GM13977 (cell line): ENCODE measurements around the gene COL4A2.

Source experiments
- DNase-seq: peaks from one replicate; pipeline ENCODE4 v3.0.0; 2012; ENCODE audit warnings: low spot score
- in situ Hi-C: fragments of 300-500 bp; cut with MboI; formaldehyde crosslinking; loops from one replicate; pipeline ENCODE4 v1.12.0; 2022; ENCODE audit warnings: low sequenced_read_pairs, low pct_unique_long_range_greater_than_20kb, mixed read lengths, inconsistent platforms; ENCODE audit not compliant: unreplicated experiment
- TF ChIP-seq, protein P1 (sequence below): IDR thresholded peaks from 2 replicates; pipeline ENCODE4 v1.5.1; 2012; ENCODE audit warnings: mild to moderate bottlenecking, control low read depth; ENCODE audit not compliant: insufficient read depth; ENCODE audit errors: extremely low read depth, missing control alignments

The COL4A2 gene

DNA sequence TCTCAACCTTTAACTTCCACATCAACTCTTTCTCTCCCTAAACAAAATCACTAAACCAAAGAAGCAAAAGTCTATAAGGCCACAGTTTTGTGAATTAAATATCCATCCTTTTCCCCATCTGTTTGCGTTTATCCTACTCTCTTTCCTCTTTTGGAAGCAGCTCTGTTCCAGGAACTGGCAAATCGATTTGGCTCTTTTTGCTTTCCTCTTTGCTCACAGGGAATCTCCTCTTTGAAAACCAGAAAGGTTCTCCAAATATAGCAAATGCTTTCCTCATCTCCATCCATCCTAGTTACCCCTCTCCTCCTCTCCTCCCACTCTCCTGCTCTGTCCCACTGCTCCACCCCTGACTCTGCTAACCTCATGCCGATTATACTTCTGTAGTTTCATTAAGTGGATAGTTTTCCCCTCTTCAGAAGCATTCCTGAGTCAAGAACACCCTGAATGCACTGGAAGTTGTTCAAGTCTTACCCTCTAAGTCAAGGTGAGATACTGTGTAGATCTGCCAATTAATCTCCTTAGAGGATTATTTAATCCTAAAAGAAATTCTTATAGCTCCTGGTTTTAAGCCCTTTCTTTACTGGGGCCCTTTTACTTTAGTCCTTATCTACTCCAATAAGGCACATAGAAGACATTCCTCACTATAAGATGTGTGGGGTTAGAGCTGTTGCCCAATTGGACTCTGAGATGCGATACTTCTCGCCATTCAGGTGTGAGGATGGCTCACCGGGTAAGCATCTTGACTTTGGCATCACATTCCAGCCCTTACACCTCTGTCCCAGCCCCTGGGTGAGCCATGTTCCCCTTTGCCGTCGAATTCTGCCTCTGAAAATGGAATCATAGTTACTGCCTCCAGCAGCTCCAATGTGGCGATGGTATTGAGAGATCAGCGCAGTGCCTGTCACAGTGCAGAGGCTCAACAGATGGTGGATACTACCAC lies 67.6 kb downstream of the COL4A2 start:
- in situ Hi-C loops: no loop called here
- no peak for DNase-seq
- TF ChIP-seq, protein P1, sequence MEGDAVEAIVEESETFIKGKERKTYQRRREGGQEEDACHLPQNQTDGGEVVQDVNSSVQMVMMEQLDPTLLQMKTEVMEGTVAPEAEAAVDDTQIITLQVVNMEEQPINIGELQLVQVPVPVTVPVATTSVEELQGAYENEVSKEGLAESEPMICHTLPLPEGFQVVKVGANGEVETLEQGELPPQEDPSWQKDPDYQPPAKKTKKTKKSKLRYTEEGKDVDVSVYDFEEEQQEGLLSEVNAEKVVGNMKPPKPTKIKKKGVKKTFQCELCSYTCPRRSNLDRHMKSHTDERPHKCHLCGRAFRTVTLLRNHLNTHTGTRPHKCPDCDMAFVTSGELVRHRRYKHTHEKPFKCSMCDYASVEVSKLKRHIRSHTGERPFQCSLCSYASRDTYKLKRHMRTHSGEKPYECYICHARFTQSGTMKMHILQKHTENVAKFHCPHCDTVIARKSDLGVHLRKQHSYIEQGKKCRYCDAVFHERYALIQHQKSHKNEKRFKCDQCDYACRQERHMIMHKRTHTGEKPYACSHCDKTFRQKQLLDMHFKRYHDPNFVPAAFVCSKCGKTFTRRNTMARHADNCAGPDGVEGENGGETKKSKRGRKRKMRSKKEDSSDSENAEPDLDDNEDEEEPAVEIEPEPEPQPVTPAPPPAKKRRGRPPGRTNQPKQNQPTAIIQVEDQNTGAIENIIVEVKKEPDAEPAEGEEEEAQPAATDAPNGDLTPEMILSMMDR: no peak

DNA sequence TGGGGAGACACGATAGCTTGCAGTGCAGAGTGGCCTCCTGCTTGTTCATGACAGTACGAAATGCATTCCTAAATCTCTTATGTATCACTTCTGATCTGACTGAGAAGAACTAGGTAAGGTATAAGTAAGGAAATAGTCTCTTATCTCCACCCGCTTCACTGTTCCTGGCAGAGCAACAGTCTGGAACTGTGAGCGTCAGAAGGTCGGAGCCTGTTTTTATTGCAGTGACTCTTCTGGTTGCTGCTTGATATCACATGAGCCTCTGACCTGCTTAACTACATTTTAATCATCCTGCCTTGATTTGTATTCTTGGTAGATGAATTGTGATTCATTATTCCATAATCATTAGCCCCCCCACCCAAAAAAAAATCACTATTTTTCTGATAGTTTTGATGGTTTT lies 69.0 kb downstream of the COL4A2 start:
- in situ Hi-C loops: no loop called here
- TF ChIP-seq, protein P1: no peak

DNA sequence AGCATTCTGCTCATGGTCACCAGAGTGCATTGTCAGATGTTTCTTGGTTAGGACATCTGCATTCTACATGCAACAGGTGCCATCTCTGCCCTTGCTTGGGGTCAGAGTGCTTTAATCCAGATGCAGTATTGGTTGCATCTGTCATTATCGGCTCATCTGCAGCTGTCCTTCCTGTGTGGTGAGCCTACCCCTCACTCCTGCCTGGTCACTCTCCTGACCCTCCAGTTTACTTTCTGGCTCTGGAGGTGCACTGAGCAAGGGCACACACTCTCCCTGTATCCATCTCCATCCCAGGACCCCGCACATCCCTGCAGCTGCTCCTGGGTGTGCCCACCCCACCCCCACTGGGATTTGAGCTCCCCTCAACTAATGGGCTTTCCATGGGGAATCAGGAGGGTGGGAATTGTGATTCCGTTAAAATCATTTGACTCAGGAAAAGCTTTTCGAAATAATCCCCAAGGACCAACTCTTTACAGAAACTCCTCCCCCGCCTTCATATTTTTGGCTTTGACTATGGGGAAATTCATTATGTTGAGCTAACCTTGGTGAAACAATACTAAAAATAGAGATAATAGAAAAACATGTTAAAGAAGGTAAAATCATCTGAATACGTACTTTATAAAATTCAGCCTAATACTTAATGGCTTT lies 70.2 kb downstream of the COL4A2 start:
- in situ Hi-C loops: no loop called here
- no peak for DNase-seq

More for the DNA sequence above, 69.0 kb downstream of the COL4A2 start:
- no peak for DNase-seq

DNA sequence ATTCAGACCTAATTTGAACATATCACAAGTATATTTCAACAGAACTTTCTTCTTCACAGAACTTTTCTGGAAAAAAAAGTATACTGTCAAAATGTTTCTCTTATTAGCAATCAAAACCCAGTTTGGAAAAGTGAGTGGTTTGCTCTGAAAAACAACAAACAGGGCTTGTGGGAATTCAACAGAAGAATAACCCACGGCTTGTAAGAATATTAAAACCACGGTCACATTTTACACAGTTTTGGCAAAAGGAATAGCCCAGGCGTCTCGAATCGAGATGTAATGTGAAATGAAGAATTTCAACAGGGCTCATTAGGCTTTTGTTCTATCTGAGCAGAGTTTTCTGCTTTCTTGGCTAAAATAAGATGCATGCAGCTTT lies 70.7 kb downstream of the COL4A2 start:
- DNase-seq: no peak
- TF ChIP-seq, protein P1: no peak
- in situ Hi-C loops: no loop called here

More for the DNA sequence above, 70.2 kb downstream of the COL4A2 start:
- TF ChIP-seq, protein P1: no peak

DNA sequence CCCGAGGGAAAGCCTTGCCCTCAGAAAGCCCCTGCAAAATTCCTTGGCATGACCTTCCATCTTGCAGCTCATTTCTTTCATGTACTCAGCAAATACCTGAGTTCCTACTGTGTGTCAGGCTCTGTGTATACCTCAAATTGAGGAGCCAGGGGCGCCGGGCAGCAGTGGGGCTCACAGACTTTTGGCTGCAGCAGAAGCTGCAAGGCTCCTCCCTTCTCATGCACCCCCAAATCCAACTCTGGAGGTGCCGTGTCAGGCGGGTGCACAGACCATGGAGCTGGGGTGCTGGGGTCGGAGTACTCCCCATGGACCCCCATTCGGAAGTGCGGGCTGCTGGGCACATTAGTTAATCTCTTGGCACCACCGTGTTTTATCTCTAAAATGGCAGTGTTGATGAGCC lies 72.3 kb downstream of the COL4A2 start:
- no peak for DNase-seq
- TF ChIP-seq, protein P1: no peak
- in situ Hi-C loops: no loop called here

DNA sequence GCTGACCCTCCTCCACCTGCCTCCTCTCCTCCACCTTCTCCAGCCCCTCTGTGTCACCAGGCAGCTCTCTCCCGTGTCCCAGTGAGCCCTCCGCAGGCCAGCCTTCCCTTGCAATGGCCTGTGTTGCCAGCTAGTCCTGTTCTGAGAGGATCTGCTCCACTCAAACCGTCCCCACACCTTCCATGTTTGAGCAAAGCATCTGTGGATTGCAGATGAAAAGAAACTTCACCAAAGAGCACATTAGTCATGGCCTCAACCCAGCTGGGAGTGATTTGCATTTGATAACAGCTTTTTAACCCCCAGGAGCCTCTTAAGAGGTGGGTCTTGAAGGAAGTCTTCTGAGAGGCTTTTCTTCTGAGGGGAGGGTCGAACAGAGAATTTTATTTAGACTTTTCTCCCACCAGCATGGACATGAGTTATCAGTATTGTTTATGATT lies 72.8 kb downstream of the COL4A2 start:
- no peak for DNase-seq
- in situ Hi-C loops: no loop called here
- TF ChIP-seq, protein P1: no peak
